GM12878 (cell line): ENCODE data around the gene HIVEP1.

ENCODE experiments used
- CHD2 ChIP-seq: IDR thresholded peaks from 2 replicates; pipeline ENCODE4 v1.6.1; 2011; ENCODE audit warnings: low read depth, low read length, improper control_type of control experiment, borderline replicate concordance
- DPF2 ChIP-seq: fragments of 450-650 bp; IDR thresholded peaks from 2 replicates; pipeline ENCODE4 v1.6.1; 2017; ENCODE audit warnings: mild to moderate bottlenecking
- GABPA ChIP-seq: IDR thresholded peaks from 2 replicates; pipeline ENCODE4 v1.6.1; 2014; ENCODE audit warnings: antibody characterized with exemption, low read depth, mild to moderate bottlenecking, inconsistent platforms
- JUNB ChIP-seq: IDR thresholded peaks from 2 replicates; pipeline ENCODE4 v1.6.1; 2016; ENCODE audit warnings: antibody characterized with exemption, mild to moderate bottlenecking
- RAD21 ChIP-seq: IDR thresholded peaks from 2 replicates; pipeline ENCODE4 v1.6.1; 2011; ENCODE audit warnings: mild to moderate bottlenecking, low read depth, low read length, moderate library complexity; ENCODE audit not compliant: insufficient read depth
- TF ChIP-seq, protein P1 (sequence below): IDR thresholded peaks from 2 replicates; pipeline ENCODE4 v1.6.1; 2011; ENCODE audit warnings: low read depth, mild to moderate bottlenecking, low read length, moderate library complexity, borderline replicate concordance; ENCODE audit errors: extremely low read depth
- TF ChIP-seq, protein P2 (sequence below): IDR thresholded peaks from 2 replicates; pipeline ENCODE4 v1.6.1; 2011; ENCODE audit warnings: low read depth, low read length, improper control_type of control experiment, borderline replicate concordance

DNA sequence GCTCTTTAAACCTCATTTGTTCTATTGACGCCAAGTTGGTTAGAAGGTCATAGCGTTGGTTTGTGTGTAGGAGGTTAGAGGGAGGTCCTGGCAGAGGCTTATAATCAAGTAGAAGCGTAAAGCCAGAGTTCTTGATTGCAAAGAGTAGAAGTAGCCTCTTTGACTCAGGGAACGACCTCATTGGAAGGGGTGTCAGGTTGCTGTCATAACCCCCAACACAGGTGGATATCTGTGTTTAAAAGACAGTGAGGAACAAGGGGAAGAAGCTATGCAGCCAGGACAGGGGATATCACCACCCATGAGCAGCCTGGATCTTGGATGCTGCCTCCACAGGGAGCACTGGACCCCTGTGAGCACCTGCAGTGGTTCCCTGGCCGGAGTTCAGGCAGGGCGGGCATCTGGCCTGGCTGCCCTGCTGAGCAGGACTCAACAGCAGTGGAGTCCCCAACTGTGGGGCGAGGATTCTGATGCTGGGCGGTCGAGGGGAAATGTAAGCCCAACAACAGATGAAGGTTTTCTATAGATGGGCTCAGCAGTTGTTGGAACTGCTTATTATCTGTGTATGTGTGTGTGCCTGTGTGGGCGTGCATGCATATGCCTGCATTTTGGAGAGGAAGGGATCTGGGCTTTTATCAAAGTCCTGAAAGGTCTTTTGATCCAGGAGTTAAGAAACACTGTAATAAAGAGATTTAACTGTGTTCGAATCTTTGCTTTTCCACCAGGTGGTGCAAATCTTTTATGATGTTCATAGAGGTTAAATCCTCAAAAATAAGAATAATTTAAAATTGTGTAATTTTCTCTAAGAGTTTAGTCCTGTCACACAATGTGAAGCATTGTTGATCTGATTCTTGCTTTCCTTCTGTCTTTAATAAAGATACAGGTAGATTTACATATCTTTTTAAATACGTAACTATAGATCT lies 27.7 kb downstream of the HIVEP1 start:
- TF ChIP-seq JUNB: no peak
- TF ChIP-seq GABPA: no peak
- no peak for TF ChIP-seq CHD2
- TF ChIP-seq, protein P1, sequence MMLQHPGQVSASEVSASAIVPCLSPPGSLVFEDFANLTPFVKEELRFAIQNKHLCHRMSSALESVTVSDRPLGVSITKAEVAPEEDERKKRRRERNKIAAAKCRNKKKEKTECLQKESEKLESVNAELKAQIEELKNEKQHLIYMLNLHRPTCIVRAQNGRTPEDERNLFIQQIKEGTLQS: no peak
- TF ChIP-seq RAD21: no peak
- TF ChIP-seq, protein P2, sequence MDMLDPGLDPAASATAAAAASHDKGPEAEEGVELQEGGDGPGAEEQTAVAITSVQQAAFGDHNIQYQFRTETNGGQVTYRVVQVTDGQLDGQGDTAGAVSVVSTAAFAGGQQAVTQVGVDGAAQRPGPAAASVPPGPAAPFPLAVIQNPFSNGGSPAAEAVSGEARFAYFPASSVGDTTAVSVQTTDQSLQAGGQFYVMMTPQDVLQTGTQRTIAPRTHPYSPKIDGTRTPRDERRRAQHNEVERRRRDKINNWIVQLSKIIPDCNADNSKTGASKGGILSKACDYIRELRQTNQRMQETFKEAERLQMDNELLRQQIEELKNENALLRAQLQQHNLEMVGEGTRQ: no peak
- no peak for TF ChIP-seq DPF2
